ENCODE results near the gene TNIP1.
A peak's percentile ranks its signal among the peaks of the same experiment; 100 is the strongest.

Gene TNIP1

GRCh38 chr5:151068433-151069197, 12.2 kb downstream of the TNIP1 start:
- peaks cover 100% of the 10 kb centered on the region for H4K20me1 ChIP-seq
- H3K9ac ChIP-seq = peak overlapping the region; percentile 15
- peaks cover 70% of the 10 kb centered on the region for H3K4me1 ChIP-seq
- H3K36me3 ChIP-seq = peaks cover 65% of the 10 kb centered on the region
- no peak overlapping the region for H3K4me3 ChIP-seq
- no peaks in the 10 kb centered on the region for H3K27me3 ChIP-seq
- peak overlapping the region; percentile 50 for H3K27ac ChIP-seq
- TF ChIP-seq Cebpa-rat (IDR thresholded peaks at IDR 0.05) = no peak
- H3K4me2 ChIP-seq = peak overlapping the region; percentile 69
- no peaks in the 10 kb centered on the region for H3K9me3 ChIP-seq

GRCh38 chr5:151067632-151068432, 13.0 kb downstream of the TNIP1 start:
- peaks cover 78% of the 10 kb centered on the region for H3K4me1 ChIP-seq
- H3K9me3 ChIP-seq = no peaks in the 10 kb centered on the region
- no peak overlapping the region for H3K4me3 ChIP-seq
- TF ChIP-seq Cebpa-rat (IDR thresholded peaks at IDR 0.05) = no peak
- no peaks in the 10 kb centered on the region for H3K27me3 ChIP-seq
- H3K4me2 ChIP-seq = peak overlapping the region; percentile 69
- H3K36me3 ChIP-seq = peaks cover 65% of the 10 kb centered on the region
- peaks cover 100% of the 10 kb centered on the region for H4K20me1 ChIP-seq
- peak overlapping the region; percentile 50 for H3K27ac ChIP-seq
- H3K9ac ChIP-seq = no peak overlapping the region

- peaks cover 78% of the 10 kb centered on the region for H3K4me1 ChIP-seq
Observed at GRCh38 chr5:151066920-151067319, 13.9 kb downstream of the TNIP1 start.

GRCh38 chr5:151065609-151066008, 15.2 kb downstream of the TNIP1 start:
- H3K9me3 ChIP-seq = no peaks in the 10 kb centered on the region
- H4K20me1 ChIP-seq = peaks cover 100% of the 10 kb centered on the region
- peaks cover 71% of the 10 kb centered on the region for H3K36me3 ChIP-seq
- peak overlapping the region; percentile 69; the same call in 1 of the 2 replicates for H3K4me2 ChIP-seq
- no peak overlapping the region for H3K9ac ChIP-seq
- H3K27ac ChIP-seq = no peak overlapping the region
- H3K27me3 ChIP-seq = no peaks in the 10 kb centered on the region
- no peak for TF ChIP-seq Cebpa-rat (IDR thresholded peaks at IDR 0.05)
- no peak overlapping the region for H3K4me3 ChIP-seq
- peaks cover 82% of the 10 kb centered on the region for H3K4me1 ChIP-seq

More at GRCh38 chr5:151066920-151067319, 13.9 kb downstream of the TNIP1 start:
- 0 out of 2 replicates have a peak overlapping the region, but pooled peaks have one; percentile 50 for H3K27ac ChIP-seq
- no peak for TF ChIP-seq Cebpa-rat (IDR thresholded peaks at IDR 0.05)
- H3K4me2 ChIP-seq = peak overlapping the region; percentile 69; the same call in 1 of the 2 replicates
- no peaks in the 10 kb centered on the region for H3K9me3 ChIP-seq
- no peaks in the 10 kb centered on the region for H3K27me3 ChIP-seq
- no peak overlapping the region for H3K9ac ChIP-seq
- H4K20me1 ChIP-seq = peaks cover 100% of the 10 kb centered on the region
- no peak overlapping the region for H3K4me3 ChIP-seq
- peaks cover 67% of the 10 kb centered on the region for H3K36me3 ChIP-seq

GRCh38 chr5:151064916-151065499, 15.8 kb downstream of the TNIP1 start:
- no peak overlapping the region for H3K4me3 ChIP-seq
- no peaks in the 10 kb centered on the region for H3K27me3 ChIP-seq
- H3K9ac ChIP-seq = no peak overlapping the region
- H3K9me3 ChIP-seq = no peaks in the 10 kb centered on the region
- peaks cover 99% of the 10 kb centered on the region for H4K20me1 ChIP-seq
- H3K4me2 ChIP-seq = no peak overlapping the region
- peaks cover 76% of the 10 kb centered on the region for H3K36me3 ChIP-seq
- no peak overlapping the region for H3K27ac ChIP-seq
- no peak for TF ChIP-seq Cebpa-rat (IDR thresholded peaks at IDR 0.05)
- H3K4me1 ChIP-seq = peaks cover 82% of the 10 kb centered on the region

GRCh38 chr5:151063142-151063989, 17.5 kb downstream of the TNIP1 start:
- Histone ChIP-seq H3K36me3 (peaks cover 85% of the 10 kb centered on the region), H3K4me1 (peaks cover 82% of the 10 kb centered on the region), H3K9ac (no peak overlapping the region), H3K9me3 (no peaks in the 10 kb centered on the region), H3K27ac (peak overlapping the region; percentile 22), H3K4me2 (peak overlapping the region; percentile 15), H3K27me3 (no peaks in the 10 kb centered on the region), H4K20me1 (peaks cover 88% of the 10 kb centered on the region), H3K4me3 (no peak overlapping the region)
- no peak for TF ChIP-seq Cebpa-rat (IDR thresholded peaks at IDR 0.05)

- peaks cover 85% of the 10 kb centered on the region for H4K20me1 ChIP-seq
- H3K4me2 ChIP-seq = peak overlapping the region; percentile 15; the same call in 1 of the 2 replicates
- no peaks in the 10 kb centered on the region for H3K9me3 ChIP-seq
- no peak for TF ChIP-seq Cebpa-rat (IDR thresholded peaks at IDR 0.05)
- peaks cover 88% of the 10 kb centered on the region for H3K36me3 ChIP-seq
- peak overlapping the region; percentile 22; the same call in 1 of the 2 replicates for H3K27ac ChIP-seq
- no peak overlapping the region for H3K9ac ChIP-seq
- H3K27me3 ChIP-seq = no peaks in the 10 kb centered on the region
- no peak overlapping the region for H3K4me3 ChIP-seq
- peaks cover 79% of the 10 kb centered on the region for H3K4me1 ChIP-seq
Observed at GRCh38 chr5:151062405-151063141, 18.3 kb downstream of the TNIP1 start.

GRCh38 chr5:151060742-151061141, 20.1 kb downstream of the TNIP1 start:
- H4K20me1 ChIP-seq = peaks cover 82% of the 10 kb centered on the region
- H3K4me2 ChIP-seq = peak overlapping the region; percentile 70
- no peaks in the 10 kb centered on the region for H3K9me3 ChIP-seq
- H3K27me3 ChIP-seq = no peaks in the 10 kb centered on the region
- peaks cover 76% of the 10 kb centered on the region for H3K4me1 ChIP-seq
- H3K36me3 ChIP-seq = peaks cover 89% of the 10 kb centered on the region
- no peak for TF ChIP-seq Cebpa-rat (IDR thresholded peaks at IDR 0.05)
- H3K27ac ChIP-seq = peak overlapping the region; percentile 60; the same call in 1 of the 2 replicates
- no peak overlapping the region for H3K4me3 ChIP-seq
- no peak overlapping the region for H3K9ac ChIP-seq
